IPS-20b (cell line): Measurements from ENCODE around the gene KCNIP4.

Experiments
- H3K27ac ChIP-seq: one replicate; pipeline ENCODE4 v1.5.1; 2013; ENCODE audit warnings: low read length
- H3K27me3 ChIP-seq: 2 replicates; pipeline ENCODE4 v1.6.1; 2013; ENCODE audit warnings: mild to moderate bottlenecking, low read length, inconsistent platforms; ENCODE audit not compliant: insufficient read depth
- H3K36me3 ChIP-seq: 2 replicates; pipeline ENCODE4 v1.6.1; 2013; ENCODE audit warnings: low read depth, mild to moderate bottlenecking, inconsistent platforms, low read length, moderate library complexity; ENCODE audit not compliant: insufficient read depth
- H3K4me1 ChIP-seq: 2 replicates; pipeline ENCODE4 v1.6.1; 2013; ENCODE audit warnings: mild to moderate bottlenecking, control low read depth, inconsistent platforms, low read length, moderate library complexity; ENCODE audit not compliant: insufficient read depth
- H3K4me3 ChIP-seq: 2 replicates; pipeline ENCODE4 v1.5.1; 2013; ENCODE audit warnings: mild to moderate bottlenecking, low read length, inconsistent platforms
- H3K9ac ChIP-seq: 2 replicates; pipeline ENCODE4 v1.6.1; 2013; ENCODE audit warnings: low read depth, mild to moderate bottlenecking, inconsistent platforms, low read length, moderate library complexity
- H3K9me3 ChIP-seq: 2 replicates; pipeline ENCODE4 v1.6.1; 2013; ENCODE audit warnings: mild to moderate bottlenecking, low read depth, low read length, inconsistent platforms; ENCODE audit not compliant: insufficient read depth

The KCNIP4 gene

GRCh38 chr4:21544415-21544814 is 404.2 kb downstream of the KCNIP4 start:
- Histone ChIP-seq H3K9ac (no peak overlapping the region), H3K27me3 (peaks cover 9% of the 10 kb centered on the region; the same call in 1 of the 2 replicates), H3K4me1 (peaks cover 13% of the 10 kb centered on the region; the same call in 1 of the 2 replicates), H3K27ac (no peak overlapping the region), H3K4me3 (0 out of 2 replicates have a peak overlapping the region, but pooled peaks have one; percentile 40), H3K9me3 (peaks cover 3% of the 10 kb centered on the region; the same call in 1 of the 2 replicates), H3K36me3 (no peaks in the 10 kb centered on the region)

- peak overlapping the region; percentile 40; the same call in 1 of the 2 replicates for H3K4me3 ChIP-seq
- H3K36me3 ChIP-seq = no peaks in the 10 kb centered on the region
- no peak overlapping the region for H3K27ac ChIP-seq
- H3K9me3 ChIP-seq = peaks cover 3% of the 10 kb centered on the region; the same call in 1 of the 2 replicates
- H3K4me1 ChIP-seq = peaks cover 13% of the 10 kb centered on the region; the same call in 1 of the 2 replicates
- no peak overlapping the region for H3K9ac ChIP-seq
- peaks cover 9% of the 10 kb centered on the region; the same call in 1 of the 2 replicates for H3K27me3 ChIP-seq
These were observed 405.1 kb downstream of the KCNIP4 start for GRCh38 chr4:21543514-21543913.

- no peak overlapping the region for H3K4me3 ChIP-seq
- H3K9me3 ChIP-seq = no peaks in the 10 kb centered on the region
- no peaks in the 10 kb centered on the region for H3K36me3 ChIP-seq
- H3K27me3 ChIP-seq = no peaks in the 10 kb centered on the region
- H3K9ac ChIP-seq = no peak overlapping the region
- H3K4me1 ChIP-seq = no peaks in the 10 kb centered on the region
- H3K27ac ChIP-seq = no peak overlapping the region
These were observed 412.7 kb downstream of the KCNIP4 start for GRCh38 chr4:21535898-21536297.

DNA sequence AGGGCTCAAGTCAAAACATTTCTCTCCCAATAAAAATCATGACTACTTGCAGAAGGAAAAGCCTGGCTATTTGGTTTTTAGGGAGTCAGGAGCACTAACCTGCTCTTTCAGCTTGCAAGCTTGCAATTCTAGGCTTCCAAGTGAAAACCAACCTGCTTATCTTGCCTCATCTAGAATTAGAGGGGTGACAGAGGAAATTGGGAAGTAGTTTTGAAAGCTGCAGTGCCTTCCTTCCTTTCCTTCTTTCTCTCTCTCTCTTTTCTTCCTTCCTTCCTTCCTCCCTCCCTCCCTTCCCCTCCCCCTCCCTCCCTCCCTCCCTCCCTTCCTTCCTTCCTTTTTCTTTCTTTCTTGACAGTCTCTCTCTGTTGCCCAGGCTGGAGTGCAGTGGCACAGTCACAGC is 417.5 kb downstream of the KCNIP4 start:
- Histone ChIP-seq H3K9me3 (no peaks in the 10 kb centered on the region), H3K4me1 (no peaks in the 10 kb centered on the region), H3K36me3 (no peaks in the 10 kb centered on the region), H3K27ac (no peak overlapping the region), H3K4me3 (no peak overlapping the region), H3K9ac (no peak overlapping the region), H3K27me3 (no peaks in the 10 kb centered on the region)

DNA sequence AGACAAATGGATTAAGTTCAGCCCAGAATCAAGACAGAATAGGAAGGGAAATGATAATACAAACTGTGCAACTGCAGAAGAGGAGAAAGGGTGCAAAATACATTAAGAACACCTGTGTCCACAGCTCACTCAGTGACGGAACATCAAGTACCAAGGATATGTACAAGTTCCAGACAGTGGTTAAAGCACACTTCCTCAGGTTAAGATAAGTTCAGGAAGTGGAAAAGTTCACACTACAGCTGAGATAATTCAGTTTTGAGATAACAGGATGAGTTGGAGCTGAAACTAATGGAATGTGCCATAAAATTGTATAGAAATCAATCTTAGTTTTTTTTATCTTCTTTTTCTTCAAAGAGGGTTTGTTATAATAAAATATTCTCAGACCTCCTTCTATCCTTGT is 419.4 kb downstream of the KCNIP4 start:
- H3K27me3 ChIP-seq = no peaks in the 10 kb centered on the region
- H3K4me3 ChIP-seq = no peak overlapping the region
- no peaks in the 10 kb centered on the region for H3K4me1 ChIP-seq

GRCh38 chr4:21522296-21522695 is 426.3 kb downstream of the KCNIP4 start:
- no peak overlapping the region for H3K9ac ChIP-seq
- H3K36me3 ChIP-seq = no peaks in the 10 kb centered on the region
- H3K4me3 ChIP-seq = no peak overlapping the region
- H3K27me3 ChIP-seq = no peaks in the 10 kb centered on the region
- no peaks in the 10 kb centered on the region for H3K9me3 ChIP-seq
- H3K27ac ChIP-seq = no peak overlapping the region
- no peaks in the 10 kb centered on the region for H3K4me1 ChIP-seq

More for the DNA sequence above, 419.4 kb downstream of the KCNIP4 start:
- no peaks in the 10 kb centered on the region for H3K36me3 ChIP-seq
- no peak overlapping the region for H3K9ac ChIP-seq
- no peaks in the 10 kb centered on the region for H3K9me3 ChIP-seq
- no peak overlapping the region for H3K27ac ChIP-seq

DNA sequence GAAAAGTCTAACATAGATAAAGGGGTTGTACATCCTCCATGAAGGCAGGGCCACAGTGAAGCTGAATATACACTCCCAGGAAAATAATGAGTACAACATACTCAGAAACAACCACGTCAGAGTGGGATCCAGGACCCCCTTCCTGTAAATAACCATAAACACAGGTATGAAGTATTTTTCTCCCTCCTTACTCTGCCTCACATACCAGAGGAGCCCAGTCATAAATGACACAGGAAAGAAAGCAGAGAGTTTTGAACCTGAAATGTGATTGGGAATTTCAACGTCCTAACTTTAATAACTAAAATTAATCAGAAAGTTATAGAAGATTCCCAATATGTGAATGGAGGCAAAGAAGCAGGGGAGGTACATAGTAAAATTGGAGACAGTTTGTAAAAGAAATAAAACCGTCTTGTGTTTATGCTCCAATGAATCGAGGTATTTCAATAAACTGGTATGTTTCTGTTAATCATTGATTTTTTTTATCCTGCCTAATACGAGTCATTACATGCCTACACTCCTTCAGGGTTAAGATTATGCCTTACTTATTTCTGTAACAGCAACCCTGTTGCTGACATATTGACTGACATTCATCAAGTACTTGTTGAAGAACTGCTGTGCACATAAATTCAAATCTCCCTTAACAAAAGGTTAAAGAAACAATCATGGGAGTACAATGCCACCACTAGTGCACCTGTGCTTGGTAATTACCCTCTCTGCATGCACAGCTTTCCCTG is 431.3 kb downstream of the KCNIP4 start:
- Histone ChIP-seq H3K4me1 (no peaks in the 10 kb centered on the region), H3K27ac (no peak overlapping the region), H3K27me3 (no peaks in the 10 kb centered on the region), H3K36me3 (no peaks in the 10 kb centered on the region), H3K9ac (no peak overlapping the region), H3K9me3 (no peaks in the 10 kb centered on the region), H3K4me3 (no peak overlapping the region)

- H3K9ac ChIP-seq = no peak overlapping the region
- H3K36me3 ChIP-seq = no peaks in the 10 kb centered on the region
- H3K27ac ChIP-seq = no peak overlapping the region
- no peak overlapping the region for H3K4me3 ChIP-seq
- no peaks in the 10 kb centered on the region for H3K27me3 ChIP-seq
- no peaks in the 10 kb centered on the region for H3K4me1 ChIP-seq
- H3K9me3 ChIP-seq = no peaks in the 10 kb centered on the region
These were observed 434.4 kb downstream of the KCNIP4 start for GRCh38 chr4:21514022-21514694.

GRCh38 chr4:21512353-21512752 is 436.2 kb downstream of the KCNIP4 start:
- no peaks in the 10 kb centered on the region for H3K4me1 ChIP-seq
- H3K9ac ChIP-seq = no peak overlapping the region
- H3K4me3 ChIP-seq = no peak overlapping the region
- no peaks in the 10 kb centered on the region for H3K27me3 ChIP-seq
- no peaks in the 10 kb centered on the region for H3K9me3 ChIP-seq
- H3K36me3 ChIP-seq = no peaks in the 10 kb centered on the region
- no peak overlapping the region for H3K27ac ChIP-seq

- Histone ChIP-seq H3K27me3 (no peaks in the 10 kb centered on the region), H3K9ac (no peak overlapping the region), H3K36me3 (no peaks in the 10 kb centered on the region), H3K9me3 (no peaks in the 10 kb centered on the region), H3K4me3 (no peak overlapping the region), H3K4me1 (no peaks in the 10 kb centered on the region), H3K27ac (no peak overlapping the region)
These were observed 441.1 kb downstream of the KCNIP4 start for GRCh38 chr4:21507439-21507838.

DNA sequence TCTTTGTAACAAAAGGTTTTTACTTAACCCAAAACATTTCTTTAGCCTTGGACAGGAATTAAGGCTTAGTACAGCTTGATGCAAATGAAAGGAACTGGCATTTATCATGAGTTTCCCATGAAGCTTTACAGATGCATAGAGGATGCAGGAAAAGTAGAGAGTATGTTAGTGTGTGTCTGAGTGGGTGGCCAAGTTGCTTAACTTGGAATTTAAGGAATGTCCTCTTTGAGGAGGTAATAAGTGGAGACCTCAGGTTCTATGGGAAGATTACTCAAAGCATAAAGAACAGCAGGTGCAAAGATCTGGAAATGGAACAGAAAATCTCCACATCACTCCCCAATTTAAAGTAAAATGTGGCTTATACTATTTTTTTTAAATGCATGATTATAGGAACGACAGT is 457.9 kb downstream of the KCNIP4 start:
- no peak overlapping the region for H3K9ac ChIP-seq
- H3K4me1 ChIP-seq = no peaks in the 10 kb centered on the region
- H3K27ac ChIP-seq = no peak overlapping the region
- H3K27me3 ChIP-seq = no peaks in the 10 kb centered on the region
- no peaks in the 10 kb centered on the region for H3K36me3 ChIP-seq
- H3K9me3 ChIP-seq = no peaks in the 10 kb centered on the region
- H3K4me3 ChIP-seq = no peak overlapping the region

DNA sequence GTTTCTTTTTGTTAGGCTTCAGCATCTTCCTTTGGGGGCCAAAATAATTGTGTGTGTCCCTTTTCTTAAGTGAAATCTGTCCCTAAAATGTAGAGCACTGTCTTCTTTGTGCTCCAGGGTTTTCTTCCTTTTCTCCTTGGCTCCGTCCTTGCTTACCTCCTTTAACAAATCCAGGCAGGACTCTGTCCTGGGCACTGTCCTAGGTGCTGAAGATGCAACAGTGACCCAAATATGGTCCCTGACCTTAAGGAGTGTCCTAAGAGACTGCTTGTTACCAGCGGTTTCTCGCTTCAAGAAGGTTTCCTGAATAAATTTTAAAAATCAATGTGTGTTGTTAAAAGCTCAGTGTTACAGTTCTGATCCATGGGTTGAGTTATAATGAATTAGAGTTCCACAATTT is 471.8 kb downstream of the KCNIP4 start:
- no peaks in the 10 kb centered on the region for H3K27me3 ChIP-seq

More for the DNA sequence above, 471.8 kb downstream of the KCNIP4 start:
- Histone ChIP-seq H3K9me3 (no peaks in the 10 kb centered on the region), H3K4me1 (no peaks in the 10 kb centered on the region), H3K27ac (no peak overlapping the region), H3K4me3 (no peak overlapping the region), H3K9ac (no peak overlapping the region), H3K36me3 (no peaks in the 10 kb centered on the region)
